ENCODE results near the gene LRRC40.

LRRC40 gene

DNA sequence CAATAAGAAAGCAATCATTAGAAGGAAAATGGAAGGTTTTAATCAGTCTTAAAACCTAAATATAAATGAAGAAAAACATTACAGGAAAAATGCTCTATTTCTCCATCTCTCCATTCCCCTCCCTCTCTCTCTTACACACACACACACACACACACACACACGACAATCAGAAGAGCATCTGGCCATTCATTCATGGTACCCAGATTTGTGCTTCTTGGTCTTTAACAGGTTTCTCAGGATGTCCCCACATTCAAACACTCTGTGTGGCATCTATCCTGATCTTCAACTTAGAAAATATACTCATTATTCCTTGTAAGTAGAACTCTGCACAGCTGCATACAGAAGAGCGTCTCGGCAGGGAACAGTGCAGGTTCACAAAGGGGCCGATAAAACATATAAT is 779 bp downstream of the LRRC40 start:
- H4K91ac ChIP-seq (ENCODE audit: low read length), result no peak overlapping the region
- H2AFZ ChIP-seq (ENCODE audit: low read depth, low read length), result no peak overlapping the region
- H2BK15ac ChIP-seq (ENCODE audit: low read depth, poor library complexity, severe bottlenecking), result no peak overlapping the region
- no peak overlapping the region for H3K18ac ChIP-seq (ENCODE audit: low read depth in 1 of 2, low read length in 2 of 2)
- peaks cover 6% of the 10 kb centered on the region for H3K4me1 ChIP-seq (ENCODE audit: control insufficient read depth, insufficient read depth, low read depth, low read length)
- no peak overlapping the region for H2BK5ac ChIP-seq (ENCODE audit: low read depth, low read length, poor library complexity, severe bottlenecking)
- peaks cover 6% of the 10 kb centered on the region for H3K79me1 ChIP-seq (replicated peaks; ENCODE audit: low read length, poor library complexity, severe bottlenecking)
- no peak overlapping the region for H3K14ac ChIP-seq (ENCODE audit: low read length in 2 of 2)
- no peak overlapping the region for H3K23ac ChIP-seq (ENCODE audit: low read length in 2 of 2)
- no peak overlapping the region for H3K27ac ChIP-seq (ENCODE audit: low read length, poor library complexity, severe bottlenecking)
- H3K27me3 ChIP-seq (ENCODE audit: control insufficient read depth in 1 of 2, insufficient read depth in 1 of 2, low read length in 2 of 2), result no peaks in the 10 kb centered on the region
- WGBS, result 11% methylated on average over 4 of the region's 4 CpGs
- H2BK12ac ChIP-seq (ENCODE audit: low read length in 2 of 2), result no peak overlapping the region
- H3K9ac ChIP-seq (ENCODE audit: low read length), result peak overlapping the region; percentile 99
- H3K4me2 ChIP-seq (ENCODE audit: low read length, poor library complexity, severe bottlenecking), result peak overlapping the region; percentile 75
- H2BK120ac ChIP-seq (ENCODE audit: low read depth, low read length), result no peak overlapping the region
- DNase-seq, result peak; percentile 50
- no peak overlapping the region for H2AK5ac ChIP-seq (ENCODE audit: low read length, severe bottlenecking)
- H3K36me3 ChIP-seq (ENCODE audit: control insufficient read depth in 1 of 2, insufficient read depth in 2 of 2, low read depth in 1 of 2, low read length in 2 of 2), result peaks cover 7 to 18% of the 10 kb centered on the region in 2 experiments
- H3K9me3 ChIP-seq (ENCODE audit: control insufficient read depth, low read length), result no peaks in the 10 kb centered on the region
- H3K4ac ChIP-seq (ENCODE audit: low read depth in 1 of 2, low read length in 2 of 2), result no peak overlapping the region
- H4K8ac ChIP-seq (ENCODE audit: low read length), result no peak overlapping the region
- H3K4me3 ChIP-seq (ENCODE audit: insufficient read depth in 1 of 2, low read depth in 1 of 2, low read length in 2 of 2), result peak overlapping the region in 1 of 2 experiments; percentile 99

DNA sequence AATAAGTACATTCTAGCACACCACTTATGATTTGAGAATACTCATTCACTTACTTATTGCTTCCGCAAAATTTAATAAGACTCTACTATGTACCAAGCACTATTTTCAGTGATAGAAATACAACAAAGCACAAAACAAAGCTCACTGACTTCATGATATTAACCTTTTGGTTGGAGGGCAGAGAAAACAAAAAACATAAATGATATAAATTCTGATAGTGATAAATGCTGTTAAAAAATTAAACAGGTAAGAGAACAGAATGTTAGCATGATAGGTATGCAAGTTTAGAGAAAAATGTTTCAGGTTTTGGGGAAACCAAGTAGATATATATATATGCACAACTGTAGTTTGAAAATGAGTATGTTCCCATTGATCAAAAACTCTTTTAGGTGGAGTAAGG is 1.2 kb downstream of the LRRC40 start:
- Histone ChIP-seq H2BK15ac (ENCODE audit: low read depth, poor library complexity, severe bottlenecking) (no peak overlapping the region), H2BK12ac (ENCODE audit: low read length in 2 of 2) (no peak overlapping the region), H3K14ac (ENCODE audit: low read length in 2 of 2) (no peak overlapping the region), H2BK5ac (ENCODE audit: low read depth, low read length, poor library complexity, severe bottlenecking) (no peak overlapping the region), H3K36me3 (ENCODE audit: control insufficient read depth in 1 of 2, insufficient read depth in 2 of 2, low read depth in 1 of 2, low read length in 2 of 2) (peaks cover 7 to 16% of the 10 kb centered on the region in 2 experiments), H3K23ac (ENCODE audit: low read length in 2 of 2) (no peak overlapping the region), H3K18ac (ENCODE audit: low read depth in 1 of 2, low read length in 2 of 2) (no peak overlapping the region), H3K4ac (ENCODE audit: low read depth in 1 of 2, low read length in 2 of 2) (no peak overlapping the region), H2AK5ac (ENCODE audit: low read length, severe bottlenecking) (no peak overlapping the region), H2AFZ (ENCODE audit: low read depth, low read length) (no peak overlapping the region), H3K79me1 (replicated peaks; ENCODE audit: low read length, poor library complexity, severe bottlenecking) (peaks cover 7% of the 10 kb centered on the region), H3K9me3 (ENCODE audit: control insufficient read depth, low read length) (no peaks in the 10 kb centered on the region), H4K91ac (ENCODE audit: low read length) (no peak overlapping the region), H3K27ac (ENCODE audit: low read length, poor library complexity, severe bottlenecking) (no peak overlapping the region), H2BK120ac (ENCODE audit: low read depth, low read length) (no peak overlapping the region), H4K8ac (ENCODE audit: low read length) (no peak overlapping the region), H3K27me3 (ENCODE audit: control insufficient read depth in 1 of 2, insufficient read depth in 1 of 2, low read length in 2 of 2) (no peaks in the 10 kb centered on the region), H3K9ac (ENCODE audit: low read length) (peak overlapping the region; percentile 99), H3K4me1 (ENCODE audit: control insufficient read depth, insufficient read depth, low read depth, low read length) (peaks cover 6% of the 10 kb centered on the region), H3K4me3 (ENCODE audit: insufficient read depth in 1 of 2, low read depth in 1 of 2, low read length in 2 of 2) (peak overlapping the region in 1 of 2 experiments; percentile 99), H3K4me2 (ENCODE audit: low read length, poor library complexity, severe bottlenecking) (no peak overlapping the region)
- WGBS, result no CpG with 5 or more reads among the region's 1 CpG
- DNase-seq, result no peak

DNA sequence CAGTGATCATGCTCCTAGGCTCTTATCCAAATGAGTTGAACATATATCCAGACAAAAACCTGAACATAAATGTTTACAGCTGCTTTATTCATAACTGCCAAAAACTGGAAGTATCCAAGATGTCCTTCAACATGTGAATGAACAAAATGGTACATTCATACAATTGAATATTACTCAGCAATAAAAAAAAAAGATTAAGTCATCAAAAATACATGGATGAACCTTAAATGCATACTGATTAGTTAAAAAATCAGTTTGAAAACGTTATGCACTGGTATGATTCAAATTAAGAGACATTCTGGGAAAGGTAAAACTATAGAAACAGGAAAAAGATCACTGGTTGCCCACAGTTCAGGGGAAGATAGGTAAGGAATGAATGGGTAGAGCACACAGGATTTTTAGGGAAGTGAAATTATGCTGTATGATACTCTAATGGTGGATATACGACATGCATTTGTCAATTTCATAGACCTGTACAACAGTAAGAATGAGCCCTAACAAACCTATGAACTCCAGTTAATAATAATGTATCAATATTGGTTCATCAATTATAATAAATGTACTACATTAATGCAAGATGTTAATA is 3.1 kb downstream of the LRRC40 start:
- no peaks in the 10 kb centered on the region for H3K9me3 ChIP-seq (ENCODE audit: control insufficient read depth, low read length)
- H3K4me1 ChIP-seq (ENCODE audit: control insufficient read depth, insufficient read depth, low read depth, low read length), result peaks cover 2% of the 10 kb centered on the region
- H3K27ac ChIP-seq (ENCODE audit: low read length, poor library complexity, severe bottlenecking), result no peak overlapping the region
- no peak overlapping the region for H3K4ac ChIP-seq (ENCODE audit: low read depth in 1 of 2, low read length in 2 of 2)
- H2BK12ac ChIP-seq (ENCODE audit: low read length in 2 of 2), result no peak overlapping the region
- no peak overlapping the region for H4K91ac ChIP-seq (ENCODE audit: low read length)
- H3K36me3 ChIP-seq (ENCODE audit: control insufficient read depth in 1 of 2, insufficient read depth in 2 of 2, low read depth in 1 of 2, low read length in 2 of 2), result peaks cover 0 to 3% of the 10 kb centered on the region in 2 experiments
- no peak overlapping the region for H4K8ac ChIP-seq (ENCODE audit: low read length)
- H3K18ac ChIP-seq (ENCODE audit: low read depth in 1 of 2, low read length in 2 of 2), result no peak overlapping the region
- H3K9ac ChIP-seq (ENCODE audit: low read length), result no peak overlapping the region
- H3K4me3 ChIP-seq (ENCODE audit: insufficient read depth in 1 of 2, low read depth in 1 of 2, low read length in 2 of 2), result no peak overlapping the region
- no peaks in the 10 kb centered on the region for H3K27me3 ChIP-seq (ENCODE audit: control insufficient read depth in 1 of 2, insufficient read depth in 1 of 2, low read length in 2 of 2)
- H2AFZ ChIP-seq (ENCODE audit: low read depth, low read length), result no peak overlapping the region
- peaks cover 10% of the 10 kb centered on the region for H3K79me1 ChIP-seq (replicated peaks; ENCODE audit: low read length, poor library complexity, severe bottlenecking)
- no peak overlapping the region for H2AK5ac ChIP-seq (ENCODE audit: low read length, severe bottlenecking)
- H3K4me2 ChIP-seq (ENCODE audit: low read length, poor library complexity, severe bottlenecking), result no peak overlapping the region
- no peak overlapping the region for H2BK5ac ChIP-seq (ENCODE audit: low read depth, low read length, poor library complexity, severe bottlenecking)
- H2BK120ac ChIP-seq (ENCODE audit: low read depth, low read length), result no peak overlapping the region
- 66% methylated on average over 1 of the region's 2 CpGs for WGBS
- DNase-seq, result no peak
- no peak overlapping the region for H3K23ac ChIP-seq (ENCODE audit: low read length in 2 of 2)
- no peak overlapping the region for H3K14ac ChIP-seq (ENCODE audit: low read length in 2 of 2)
- no peak overlapping the region for H2BK15ac ChIP-seq (ENCODE audit: low read depth, poor library complexity, severe bottlenecking)

DNA sequence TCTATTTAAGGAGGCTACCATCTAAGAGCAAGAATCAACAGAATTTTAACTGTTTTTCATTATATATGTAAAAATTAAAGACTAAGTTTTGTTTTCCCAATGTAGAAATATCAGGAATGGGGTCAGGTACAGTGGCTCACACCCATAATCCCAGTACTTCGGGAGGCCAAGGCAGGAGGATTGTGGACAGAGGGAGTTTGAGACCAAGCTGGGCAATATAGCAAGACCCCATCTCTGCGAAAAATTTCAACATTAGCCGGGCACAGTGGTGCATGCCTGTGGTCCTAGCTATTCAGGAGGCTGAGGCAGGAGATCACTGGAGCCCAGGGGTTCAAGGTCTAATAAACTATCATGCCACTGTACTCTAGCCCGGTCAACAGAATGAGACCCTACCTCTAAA is 5.3 kb downstream of the LRRC40 start:
- DNase-seq, result no peak
- 90% methylated on average over 3 of the region's 4 CpGs for WGBS
- H3K79me1 ChIP-seq (replicated peaks; ENCODE audit: low read length, poor library complexity, severe bottlenecking), result peaks cover 10% of the 10 kb centered on the region
- H3K18ac ChIP-seq (ENCODE audit: low read depth in 1 of 2, low read length in 2 of 2), result no peak overlapping the region
- H2BK15ac ChIP-seq (ENCODE audit: low read depth, poor library complexity, severe bottlenecking), result no peak overlapping the region
- H3K4me1 ChIP-seq (ENCODE audit: control insufficient read depth, insufficient read depth, low read depth, low read length), result peaks cover 4% of the 10 kb centered on the region
- no peak overlapping the region for H2AK5ac ChIP-seq (ENCODE audit: low read length, severe bottlenecking)
- H3K9me3 ChIP-seq (ENCODE audit: control insufficient read depth, low read length), result no peaks in the 10 kb centered on the region
- no peak overlapping the region for H2AFZ ChIP-seq (ENCODE audit: low read depth, low read length)
- H3K36me3 ChIP-seq (ENCODE audit: control insufficient read depth in 1 of 2, insufficient read depth in 2 of 2, low read depth in 1 of 2, low read length in 2 of 2), result peaks cover 0 to 3% of the 10 kb centered on the region in 2 experiments
- no peak overlapping the region for H3K23ac ChIP-seq (ENCODE audit: low read length in 2 of 2)
- H3K4me3 ChIP-seq (ENCODE audit: insufficient read depth in 1 of 2, low read depth in 1 of 2, low read length in 2 of 2), result no peak overlapping the region
- no peaks in the 10 kb centered on the region for H3K27me3 ChIP-seq (ENCODE audit: control insufficient read depth in 1 of 2, insufficient read depth in 1 of 2, low read length in 2 of 2)
- no peak overlapping the region for H3K14ac ChIP-seq (ENCODE audit: low read length in 2 of 2)
- no peak overlapping the region for H2BK5ac ChIP-seq (ENCODE audit: low read depth, low read length, poor library complexity, severe bottlenecking)
- H4K8ac ChIP-seq (ENCODE audit: low read length), result no peak overlapping the region
- no peak overlapping the region for H2BK120ac ChIP-seq (ENCODE audit: low read depth, low read length)
- no peak overlapping the region for H2BK12ac ChIP-seq (ENCODE audit: low read length in 2 of 2)
- H4K91ac ChIP-seq (ENCODE audit: low read length), result no peak overlapping the region
- no peak overlapping the region for H3K4me2 ChIP-seq (ENCODE audit: low read length, poor library complexity, severe bottlenecking)
- no peak overlapping the region for H3K9ac ChIP-seq (ENCODE audit: low read length)
- H3K4ac ChIP-seq (ENCODE audit: low read depth in 1 of 2, low read length in 2 of 2), result no peak overlapping the region
- no peak overlapping the region for H3K27ac ChIP-seq (ENCODE audit: low read length, poor library complexity, severe bottlenecking)
